GM19452 (cell line): ENCODE data around the gene CAMTA1.

ENCODE experiments used
- ATAC-seq: cut with Tn5 transposase; IDR thresholded peaks from one replicate; pipeline ENCODE4 v1.9.1; 2021; ENCODE audit not compliant: unreplicated experiment

The CAMTA1 gene

GRCh38 chr1:7436056-7437005 is 651.1 kb downstream of the CAMTA1 start:
- no peak for ATAC-seq

DNA sequence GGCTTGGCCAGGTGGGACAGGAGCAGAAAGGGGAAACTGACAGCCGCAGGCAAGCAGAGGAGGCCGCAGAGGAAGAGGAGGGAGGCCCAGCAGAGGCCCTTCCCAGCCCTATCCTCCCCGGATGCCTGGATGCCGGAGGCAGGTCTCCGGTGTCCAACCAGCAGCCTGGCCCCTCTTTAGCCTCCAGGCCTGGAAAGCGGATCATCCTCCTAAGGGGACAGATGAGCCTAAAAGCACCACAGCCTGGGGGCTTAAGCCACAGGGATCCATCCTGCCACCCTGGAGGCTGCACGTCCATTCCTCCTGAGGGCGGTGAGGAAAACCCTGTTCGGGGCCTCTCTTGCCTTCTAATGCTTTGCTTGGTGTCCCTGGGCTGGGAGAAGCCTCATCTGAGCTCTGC is 651.8 kb downstream of the CAMTA1 start:
- ATAC-seq: no peak

GRCh38 chr1:7437608-7438395 is 652.5 kb downstream of the CAMTA1 start:
- ATAC-seq: no peak

- no peak for ATAC-seq
Observed at GRCh38 chr1:7438396-7438785, 653.1 kb downstream of the CAMTA1 start.

GRCh38 chr1:7438921-7439655 is 653.8 kb downstream of the CAMTA1 start:
- no peak for ATAC-seq

- ATAC-seq: no peak
Observed at GRCh38 chr1:7440154-7440553, 654.9 kb downstream of the CAMTA1 start.

GRCh38 chr1:7441143-7441841 is 656.0 kb downstream of the CAMTA1 start:
- no peak for ATAC-seq

DNA sequence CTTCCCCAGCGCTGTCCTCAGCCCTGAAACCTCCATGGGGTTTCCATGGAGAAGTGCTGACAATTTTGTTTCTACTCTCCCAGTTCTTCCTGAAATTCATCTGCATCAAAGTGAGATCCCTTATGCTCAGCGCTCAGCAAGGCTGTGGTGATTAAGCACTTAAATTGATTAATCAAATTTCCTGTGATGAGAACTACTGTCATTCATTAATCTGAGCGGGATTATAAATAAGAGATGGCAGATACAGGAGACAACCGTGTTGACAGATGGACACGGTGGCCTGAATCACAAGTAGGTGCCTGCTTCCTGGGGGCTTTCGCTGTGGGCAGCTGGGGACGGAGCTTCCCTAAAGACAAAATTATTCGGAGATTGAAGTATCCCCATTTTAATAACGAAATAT is 656.8 kb downstream of the CAMTA1 start:
- no peak for ATAC-seq

DNA sequence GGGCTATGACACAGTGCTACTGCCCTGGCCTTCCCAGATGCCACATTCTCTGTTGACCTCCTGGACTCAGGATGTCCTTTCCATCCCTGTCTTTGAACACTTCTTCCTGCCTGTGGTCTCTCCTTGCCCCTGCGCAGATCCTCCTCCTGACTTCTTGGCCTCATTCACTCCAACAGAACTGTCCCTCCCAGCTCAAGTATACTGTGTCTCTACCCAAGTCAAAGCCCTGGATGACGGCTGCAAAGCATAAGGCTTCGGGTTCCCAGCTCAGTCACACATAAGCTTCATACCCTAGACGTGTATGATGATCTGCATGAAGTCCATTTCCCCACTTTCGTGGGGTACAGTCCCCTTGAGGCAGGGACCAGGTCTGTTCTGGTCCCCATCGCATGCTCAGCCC is 657.7 kb downstream of the CAMTA1 start:
- ATAC-seq: no peak

DNA sequence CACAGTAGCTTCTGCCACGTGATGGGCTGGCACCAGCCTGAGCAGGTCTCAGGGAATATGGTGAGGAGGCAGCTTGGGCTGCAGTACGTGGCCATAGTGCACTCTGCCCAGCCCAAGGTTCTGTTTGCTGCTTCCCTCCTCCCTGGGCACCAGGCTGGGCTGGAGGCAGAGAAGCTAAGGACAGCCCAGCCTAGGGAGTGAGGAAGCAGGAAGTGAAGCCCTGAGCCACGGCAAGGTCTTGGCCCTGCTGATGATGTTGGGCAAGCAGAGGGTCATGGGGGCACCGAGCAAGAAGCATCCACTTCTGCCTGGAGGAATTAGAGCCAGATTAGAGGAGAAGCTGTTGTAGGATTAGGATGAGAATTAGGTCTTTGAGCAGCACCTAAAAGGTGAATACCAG is 659.1 kb downstream of the CAMTA1 start:
- no peak for ATAC-seq

DNA sequence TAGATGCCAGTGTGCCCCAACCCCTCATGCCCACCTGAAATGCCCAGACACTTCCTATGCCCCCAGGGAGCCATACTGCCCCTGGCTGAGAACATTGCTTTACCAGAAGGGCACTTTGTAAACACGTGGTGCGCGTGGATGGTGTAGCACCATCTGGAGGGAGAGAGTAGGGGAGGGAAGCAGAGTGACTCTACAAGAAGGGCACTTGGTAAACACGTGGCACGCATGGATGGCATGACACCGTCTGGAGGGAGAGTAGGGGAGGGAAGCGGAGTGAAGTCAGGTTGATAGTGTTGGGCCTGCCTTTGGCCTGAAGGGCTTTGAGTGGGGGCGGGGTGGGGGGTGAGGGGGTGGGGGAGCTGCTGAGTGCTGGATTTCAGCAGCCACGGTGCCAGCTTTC is 661.8 kb downstream of the CAMTA1 start:
- ATAC-seq: no peak

DNA sequence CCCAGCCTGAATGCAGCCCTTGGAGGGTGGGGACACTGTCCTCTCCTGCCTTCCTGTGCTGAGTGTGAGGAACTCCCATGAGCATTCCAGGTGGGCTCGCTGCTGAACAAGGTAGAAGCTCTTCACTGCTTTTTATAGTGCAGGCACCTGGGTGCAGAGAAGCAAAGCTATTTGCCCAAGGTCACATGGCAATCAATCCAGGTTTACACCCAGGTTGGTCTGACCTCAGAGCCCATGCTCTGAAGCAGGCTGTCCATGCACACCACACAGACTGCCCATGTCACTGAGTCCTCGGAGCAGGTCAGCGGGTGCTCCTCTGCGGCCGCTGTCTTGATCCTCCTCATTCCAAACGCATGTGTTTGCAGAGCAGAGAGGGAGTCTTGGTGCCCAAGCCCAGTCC is 662.5 kb downstream of the CAMTA1 start:
- ATAC-seq: no peak

GRCh38 chr1:7448986-7449385 is 663.7 kb downstream of the CAMTA1 start:
- ATAC-seq: no peak

GRCh38 chr1:7449750-7450149 is 664.5 kb downstream of the CAMTA1 start:
- no peak for ATAC-seq

DNA sequence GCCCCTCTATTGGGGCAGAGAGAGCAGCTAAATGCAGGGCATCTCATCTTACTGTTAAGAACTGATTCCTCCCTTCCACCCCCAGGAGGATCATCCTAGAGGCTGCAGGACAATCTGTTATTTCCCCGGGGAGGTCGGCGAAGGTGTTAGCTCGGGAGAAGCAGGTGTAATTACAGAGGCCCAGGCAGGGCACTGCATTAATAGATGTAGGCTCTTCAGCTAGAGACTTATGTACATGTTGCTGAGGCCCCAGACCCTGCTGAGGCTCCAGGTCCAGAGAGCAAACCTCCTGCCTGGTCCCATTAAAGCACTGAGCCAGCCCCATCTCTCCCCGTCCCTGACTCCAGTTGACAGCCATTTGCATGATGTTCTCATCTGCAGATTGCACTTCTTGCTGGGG is 665.6 kb downstream of the CAMTA1 start:
- no peak for ATAC-seq

GRCh38 chr1:7453038-7453437 is 667.8 kb downstream of the CAMTA1 start:
- no peak for ATAC-seq

GRCh38 chr1:7454052-7454815 is 669.0 kb downstream of the CAMTA1 start:
- ATAC-seq: no peak

DNA sequence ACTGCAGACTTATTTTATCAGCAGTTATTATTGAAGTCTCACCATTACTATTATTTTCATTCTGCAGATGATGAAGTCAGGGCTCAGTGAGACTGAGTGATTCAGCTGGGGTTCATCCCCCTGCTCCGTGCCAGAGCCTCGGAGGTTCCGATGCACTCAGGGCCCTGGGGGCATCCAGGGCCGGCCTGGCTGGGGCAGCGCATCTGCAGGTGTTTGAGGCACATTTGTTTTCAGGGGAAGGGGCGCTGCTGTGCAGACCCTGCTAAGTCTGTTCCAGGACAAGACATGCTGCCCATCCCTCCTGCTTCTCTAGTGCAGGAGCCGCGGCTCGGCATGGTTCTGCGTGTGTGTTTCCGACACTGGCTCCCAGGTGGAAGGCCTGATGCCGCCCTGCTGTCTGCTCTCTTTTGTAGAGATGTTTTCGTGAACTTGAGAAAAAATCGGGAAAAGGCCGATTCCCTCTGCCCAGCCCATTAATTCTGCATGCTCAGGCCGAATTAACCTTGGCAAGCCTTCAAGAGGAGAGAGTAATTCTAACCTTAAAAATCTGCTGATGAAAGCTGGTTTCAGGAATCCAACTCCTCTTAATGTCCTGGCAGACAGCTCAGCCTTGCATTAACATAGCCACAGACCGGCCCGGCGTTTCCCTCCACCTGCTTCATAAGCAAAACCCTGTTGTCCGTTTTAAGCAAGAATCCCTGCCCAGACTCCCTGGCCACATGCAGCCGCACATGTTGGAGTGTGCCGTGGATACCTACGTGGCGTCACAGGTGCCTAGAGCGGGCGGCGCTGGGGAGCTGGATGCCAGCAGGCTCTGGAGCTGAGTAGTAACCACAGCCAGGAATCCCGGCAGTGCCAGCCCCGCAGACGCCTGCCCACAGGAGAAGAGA is 669.9 kb downstream of the CAMTA1 start:
- no peak for ATAC-seq
